ENCODE data around the gene VWA5B1. TPM values are rescaled to one million over a fixed set of nuclear protein-coding genes. Genes with fewer than 3 reads are reported as not detected.

VWA5B1 gene
- total RNA-seq, 1 experiment from 2014 or later, result not detected

GRCh38 chr1:20319456-20320220 lies 29.0 kb downstream of the VWA5B1 start:
- in situ Hi-C loops (cut with HindIII; ENCODE audit: low sequenced_read_pairs), result no loop called here
- no peak for DNase-seq (ENCODE audit: low spot score)

- in situ Hi-C loops (cut with HindIII; ENCODE audit: low sequenced_read_pairs), result no loop called here
- no peak for DNase-seq (ENCODE audit: low spot score)
These were observed 30.0 kb downstream of the VWA5B1 start for GRCh38 chr1:20320704-20321103.

GRCh38 chr1:20321573-20321972 lies 30.9 kb downstream of the VWA5B1 start:
- in situ Hi-C loops (cut with HindIII; ENCODE audit: low sequenced_read_pairs), result no loop called here
- DNase-seq (ENCODE audit: low spot score), result no peak

- in situ Hi-C loops (cut with HindIII; ENCODE audit: low sequenced_read_pairs), result no loop called here
- no peak for DNase-seq (ENCODE audit: low spot score)
These were observed 31.6 kb downstream of the VWA5B1 start for GRCh38 chr1:20322081-20322824.

- in situ Hi-C loops (cut with HindIII; ENCODE audit: low sequenced_read_pairs), result no loop called here
- DNase-seq (ENCODE audit: low spot score), result no peak
These were observed 32.3 kb downstream of the VWA5B1 start for GRCh38 chr1:20322825-20323612.

GRCh38 chr1:20323613-20323920 lies 32.9 kb downstream of the VWA5B1 start:
- DNase-seq (ENCODE audit: low spot score), result no peak
- in situ Hi-C loops (cut with HindIII; ENCODE audit: low sequenced_read_pairs), result no loop called here

- no peak for DNase-seq (ENCODE audit: low spot score)
- in situ Hi-C loops (cut with HindIII; ENCODE audit: low sequenced_read_pairs), result no loop called here
These were observed 34.2 kb downstream of the VWA5B1 start for GRCh38 chr1:20324704-20325406.

- no peak for DNase-seq (ENCODE audit: low spot score)
- in situ Hi-C loops (cut with HindIII; ENCODE audit: low sequenced_read_pairs), result no loop called here
These were observed 34.8 kb downstream of the VWA5B1 start for GRCh38 chr1:20325407-20325843.

GRCh38 chr1:20325844-20326420 lies 35.3 kb downstream of the VWA5B1 start:
- in situ Hi-C loops (cut with HindIII; ENCODE audit: low sequenced_read_pairs), result no loop called here
- DNase-seq (ENCODE audit: low spot score), result peak; percentile 89

- in situ Hi-C loops (cut with HindIII; ENCODE audit: low sequenced_read_pairs), result no loop called here
- DNase-seq (ENCODE audit: low spot score), result no peak
These were observed 36.8 kb downstream of the VWA5B1 start for GRCh38 chr1:20327467-20327866.

GRCh38 chr1:20328201-20328600 lies 37.5 kb downstream of the VWA5B1 start:
- in situ Hi-C loops (cut with HindIII; ENCODE audit: low sequenced_read_pairs), result no loop called here
- no peak for DNase-seq (ENCODE audit: low spot score)

- in situ Hi-C loops (cut with HindIII; ENCODE audit: low sequenced_read_pairs), result no loop called here
- no peak for DNase-seq (ENCODE audit: low spot score)
These were observed 39.3 kb downstream of the VWA5B1 start for GRCh38 chr1:20329793-20330542.

GRCh38 chr1:20334103-20334502 lies 43.4 kb downstream of the VWA5B1 start:
- no peak for DNase-seq (ENCODE audit: low spot score)
- in situ Hi-C loops (cut with HindIII; ENCODE audit: low sequenced_read_pairs), result no loop called here

GRCh38 chr1:20336105-20336605 lies 45.5 kb downstream of the VWA5B1 start:
- DNase-seq (ENCODE audit: low spot score), result no peak
- in situ Hi-C loops (cut with HindIII; ENCODE audit: low sequenced_read_pairs), result no loop called here

- in situ Hi-C loops (cut with HindIII; ENCODE audit: low sequenced_read_pairs), result no loop called here
- DNase-seq (ENCODE audit: low spot score), result no peak
These were observed 46.9 kb downstream of the VWA5B1 start for GRCh38 chr1:20337581-20337980.

- peak; percentile 92 for DNase-seq (ENCODE audit: low spot score)
- in situ Hi-C loops (cut with HindIII; ENCODE audit: low sequenced_read_pairs), result no loop called here
These were observed 49.3 kb downstream of the VWA5B1 start for GRCh38 chr1:20339811-20340457.

GRCh38 chr1:20342294-20343148 lies 51.8 kb downstream of the VWA5B1 start:
- no peak for DNase-seq (ENCODE audit: low spot score)
- in situ Hi-C loops (cut with HindIII; ENCODE audit: low sequenced_read_pairs), result no loop called here

Data from G401 (cell line).